Natural killer cell (primary cell): ENCODE data around the gene CCDC91. TPM values are rescaled to one million over a fixed set of nuclear protein-coding genes. Genes with fewer than 3 reads are reported as not detected.

ENCODE experiments used
- ATAC-seq, 3 donors: fragments of 150-1000 bp in 2 of 3; fragments of 200-7000 bp in 1 of 3; cut with Tn5 transposase; 1 replicate in 1 of 3; 2 replicates in 2 of 3; pipeline ENCODE4 v1.10.0; 2021; ENCODE audit warnings: mild to moderate bottlenecking in 2 of 3, moderate library complexity in 2 of 3
- DNase-seq, 2 donors: peaks; one replicate each; pipeline versions ENCODE4 v3.0.0 to v3.0.0-alpha.2; 2013 to 2021; ENCODE audit warnings: mixed read lengths in 1 of 2
- H3K27ac ChIP-seq: one replicate; pipeline ENCODE4 v1.5.1; 2013; ENCODE audit warnings: mild to moderate bottlenecking, low read length
- H3K27me3 ChIP-seq: one replicate; pipeline ENCODE4 v1.6.1; 2013; ENCODE audit warnings: low read length; ENCODE audit not compliant: control insufficient read depth, insufficient read depth
- H3K36me3 ChIP-seq: one replicate; pipeline ENCODE4 v1.6.1; 2013; ENCODE audit warnings: low read length; ENCODE audit not compliant: control insufficient read depth, insufficient read depth
- H3K4me1 ChIP-seq: one replicate; pipeline ENCODE4 v1.6.1; 2013; ENCODE audit warnings: low read length; ENCODE audit not compliant: control insufficient read depth, insufficient read depth
- H3K4me3 ChIP-seq: one replicate; pipeline ENCODE4 v1.5.1; 2013; ENCODE audit warnings: low read length
- H3K9me3 ChIP-seq: one replicate; pipeline ENCODE4 v1.6.1; 2013; ENCODE audit warnings: low read length; ENCODE audit not compliant: control insufficient read depth, insufficient read depth
- H3K27ac Mint-ChIP-seq, 2 donors: one replicate each; pipeline ENCODE4 v1.8.0; 2022; ENCODE audit warnings: mild to moderate bottlenecking in 2 of 2, mixed read lengths in 2 of 2, moderate library complexity in 1 of 2
- H3K27me3 Mint-ChIP-seq, 2 donors: one replicate each; pipeline ENCODE4 v1.8.0; 2022; ENCODE audit warnings: low read depth in 2 of 2, mixed read lengths in 2 of 2
- H3K36me3 Mint-ChIP-seq: one replicate; pipeline ENCODE4 v1.8.0; 2022; ENCODE audit warnings: mixed read lengths
- H3K4me1 Mint-ChIP-seq, 2 donors: one replicate each; pipeline ENCODE4 v1.8.0; 2022; ENCODE audit warnings: mixed read lengths in 2 of 2
- H3K4me3 Mint-ChIP-seq: one replicate; pipeline ENCODE4 v1.8.0; 2022; ENCODE audit warnings: mild to moderate bottlenecking, moderate library complexity, mixed read lengths
- H3K9me3 Mint-ChIP-seq, 2 donors: one replicate each; pipeline ENCODE4 v1.8.0; 2022; ENCODE audit warnings: mixed read lengths in 2 of 2
- WGBS: methylation state at CpG from one replicate; pipeline ENCODE4 v1.1.7; 2013; ENCODE audit warnings: missing lambda C conversion rate; ENCODE audit not compliant: insufficient coverage; 5-methylcytosine and 5-hydroxymethylcytosine counted together
- intact Hi-C: fragments of 100-400 bp; cut with micrococcal nuclease; formaldehyde crosslinking; loops from one replicate; pipeline ENCODE4 v1.14.2; 2022
- total RNA-seq, 4 donors: library from RNA; stranded (reverse); fragments of 120-200 nt in 1 of 4; gene quantifications; one replicate each; pipeline versions ENCODE4 v1.2.3 to v1.2.4, GENCODE V29; 2013 to 2022
- TF ChIP-seq, protein P1 (sequence below): fragments of 200-600 bp; IDR thresholded peaks from one replicate; pipeline ENCODE4 v1.8.0; 2022; ENCODE audit warnings: antibody characterized with exemption

Gene CCDC91
- total RNA-seq, 3 donors from 2014 or later (not counting 1 experiment from before 2014, with no cell fraction given) = 48.8 to 65.8 (median 60.2) TPM

GRCh38 chr12:28497889-28498411, 307.7 kb downstream of the CCDC91 start:
- Histone ChIP-seq H3K27ac (no peak overlapping the region), H3K27me3 (no peaks in the 10 kb centered on the region), H3K4me3 (no peak overlapping the region), H3K4me1 (no peaks in the 10 kb centered on the region), H3K9me3 (no peaks in the 10 kb centered on the region), H3K36me3 (no peaks in the 10 kb centered on the region)
- DNase-seq (no peak), ATAC-seq (no peak)
- peaks cover 7 to 10% of the 10 kb centered on the region in 2 donors for H3K4me1 Mint-ChIP-seq
- TF ChIP-seq, protein P1, sequence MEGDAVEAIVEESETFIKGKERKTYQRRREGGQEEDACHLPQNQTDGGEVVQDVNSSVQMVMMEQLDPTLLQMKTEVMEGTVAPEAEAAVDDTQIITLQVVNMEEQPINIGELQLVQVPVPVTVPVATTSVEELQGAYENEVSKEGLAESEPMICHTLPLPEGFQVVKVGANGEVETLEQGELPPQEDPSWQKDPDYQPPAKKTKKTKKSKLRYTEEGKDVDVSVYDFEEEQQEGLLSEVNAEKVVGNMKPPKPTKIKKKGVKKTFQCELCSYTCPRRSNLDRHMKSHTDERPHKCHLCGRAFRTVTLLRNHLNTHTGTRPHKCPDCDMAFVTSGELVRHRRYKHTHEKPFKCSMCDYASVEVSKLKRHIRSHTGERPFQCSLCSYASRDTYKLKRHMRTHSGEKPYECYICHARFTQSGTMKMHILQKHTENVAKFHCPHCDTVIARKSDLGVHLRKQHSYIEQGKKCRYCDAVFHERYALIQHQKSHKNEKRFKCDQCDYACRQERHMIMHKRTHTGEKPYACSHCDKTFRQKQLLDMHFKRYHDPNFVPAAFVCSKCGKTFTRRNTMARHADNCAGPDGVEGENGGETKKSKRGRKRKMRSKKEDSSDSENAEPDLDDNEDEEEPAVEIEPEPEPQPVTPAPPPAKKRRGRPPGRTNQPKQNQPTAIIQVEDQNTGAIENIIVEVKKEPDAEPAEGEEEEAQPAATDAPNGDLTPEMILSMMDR = no peak
- intact Hi-C loops = no loop called here
- no peak overlapping the region for H3K4me3 Mint-ChIP-seq
- no peaks in the 10 kb centered on the region for H3K27me3 Mint-ChIP-seq
- H3K9me3 Mint-ChIP-seq = peaks cover 0 to 2% of the 10 kb centered on the region in 2 donors
- peaks cover 7% of the 10 kb centered on the region for H3K36me3 Mint-ChIP-seq
- H3K27ac Mint-ChIP-seq = peak overlapping the region; percentile 17 to 26

- Histone ChIP-seq H3K4me3 (no peak overlapping the region), H3K36me3 (no peaks in the 10 kb centered on the region), H3K27ac (no peak overlapping the region), H3K9me3 (no peaks in the 10 kb centered on the region), H3K27me3 (no peaks in the 10 kb centered on the region), H3K4me1 (no peaks in the 10 kb centered on the region)
- DNase-seq (no peak), ATAC-seq (no peak)
- intact Hi-C loops = no loop called here
- TF ChIP-seq, protein P1 = no peak
- Mint-ChIP-seq H3K36me3 (peaks cover 7% of the 10 kb centered on the region), H3K27ac (no peak overlapping the region), H3K9me3 (peaks cover 0 to 2% of the 10 kb centered on the region in 2 donors), H3K4me1 (peaks cover 7 to 10% of the 10 kb centered on the region in 2 donors), H3K4me3 (no peak overlapping the region), H3K27me3 (no peaks in the 10 kb centered on the region)
- no CpG with 5 or more reads among the region's 1 CpG for WGBS
Observed at GRCh38 chr12:28498850-28499249, 308.6 kb downstream of the CCDC91 start.

GRCh38 chr12:28500373-28501024, 310.2 kb downstream of the CCDC91 start:
- ATAC-seq = no peak
- Histone ChIP-seq H3K36me3 (no peaks in the 10 kb centered on the region), H3K9me3 (no peaks in the 10 kb centered on the region), H3K27ac (no peak overlapping the region), H3K4me1 (no peaks in the 10 kb centered on the region), H3K4me3 (no peak overlapping the region), H3K27me3 (no peaks in the 10 kb centered on the region)
- H3K4me1 Mint-ChIP-seq = peaks cover 7 to 10% of the 10 kb centered on the region in 2 donors
- H3K27ac Mint-ChIP-seq = no peak overlapping the region
- TF ChIP-seq, protein P1 = no peak
- no peak for DNase-seq
- no peaks in the 10 kb centered on the region for H3K27me3 Mint-ChIP-seq
- peaks cover 0 to 2% of the 10 kb centered on the region in 2 donors for H3K9me3 Mint-ChIP-seq
- no CpG with 5 or more reads among the region's 1 CpG for WGBS
- no peak overlapping the region for H3K4me3 Mint-ChIP-seq
- intact Hi-C loops = no loop called here
- H3K36me3 Mint-ChIP-seq = peaks cover 7% of the 10 kb centered on the region

- Histone ChIP-seq H3K4me1 (no peaks in the 10 kb centered on the region), H3K4me3 (no peak overlapping the region), H3K27me3 (no peaks in the 10 kb centered on the region), H3K36me3 (no peaks in the 10 kb centered on the region), H3K27ac (no peak overlapping the region), H3K9me3 (no peaks in the 10 kb centered on the region)
- Mint-ChIP-seq H3K36me3 (peaks cover 7% of the 10 kb centered on the region), H3K4me3 (no peak overlapping the region), H3K27ac (no peak overlapping the region), H3K27me3 (no peaks in the 10 kb centered on the region), H3K4me1 (peaks cover 0 to 6% of the 10 kb centered on the region in 2 donors), H3K9me3 (peaks cover 0 to 2% of the 10 kb centered on the region in 2 donors)
- DNase-seq (no peak), ATAC-seq (no peak)
- intact Hi-C loops = no loop called here
- TF ChIP-seq, protein P1 = no peak
Observed at GRCh38 chr12:28506271-28506670, 316.0 kb downstream of the CCDC91 start.
